Gastrocnemius medialis (tissue), 4 donors: ENCODE measurements around the gene THG1L.

ENCODE experiments used
- CTCF ChIP-seq, 5 experiments: fragments of 450-650 bp in 3 of 5; fragments of 200-600 bp in 2 of 5; sonication (generic) in 2 of 5; IDR thresholded peaks in 4 of 5; conservative IDR thresholded peaks in 1 of 5; 1 replicate in 4 of 5; 2 replicates in 1 of 5; pipeline ENCODE4 v1.5.1; 2016 to 2019; ENCODE audit warnings: antibody characterized with exemption in 5 of 5, mild to moderate bottlenecking in 3 of 5, moderate library complexity in 3 of 5
- POLR2A ChIP-seq, 2 donors: fragments of 450-650 bp; IDR thresholded peaks; one replicate each; pipeline ENCODE4 v1.6.1; 2017; ENCODE audit warnings: antibody characterized with exemption in 2 of 2, mild to moderate bottlenecking in 2 of 2, moderate library complexity in 2 of 2

- TF ChIP-seq CTCF (IDR thresholded peaks at IDR 0.05 in 4 of 5, conservative IDR thresholded peaks at IDR 0.05 in 1 of 5) = no peak
- no peak for TF ChIP-seq POLR2A (IDR thresholded peaks at IDR 0.05)
Observed at GRCh38 chr5:157708866-157709265, 22.4 kb upstream of the THG1L start.
